ENCODE measurements around the gene RLN3. TPM values are rescaled to one million over a fixed set of nuclear protein-coding genes. Genes with fewer than 3 reads are reported as not detected.

The RLN3 gene
- total RNA-seq, 5 donors from 2014 or later (not counting 1 experiment from before 2014, with no cell fraction given): not detected

GRCh38 chr19:14073261-14073924 is 45.4 kb downstream of the RLN3 start:
- peak overlapping the region; percentile 75 to 90 for H3K4me3 ChIP-seq (ENCODE audit: control insufficient read depth in 1 of 2, extremely low read depth in 1 of 2, low read length in 1 of 2)
- under 1% methylated on average over 106 of the region's 106 CpGs for WGBS (ENCODE audit: insufficient coverage)
- no peaks in the 10 kb centered on the region for H3K9me3 Mint-ChIP-seq
- CTCF ChIA-PET: interaction anchor here in 1 of 2 donors (1.0 kb wide), 1 partner anchor 63 kb away, joined by 5 read pairs; the partner anchor contains the start of gene ASF1B
- no peaks in the 10 kb centered on the region for H3K36me3 Mint-ChIP-seq
- peak; percentile 79 to 82 (median 80) for ATAC-seq (replicated peaks in 1 of 4)
- H3K4me1 Mint-ChIP-seq: peaks cover 9 to 22% (median 19%) of the 10 kb centered on the region in 3 donors
- POLR2A ChIA-PET: interaction anchor here in 1 of 2 donors (1.1 kb wide), 1 partner anchor 15 kb away, joined by 3 read pairs; no protein-coding TSS in a partner anchor
- peak overlapping the region; percentile 88 to 97 (median 89) for H3K4me3 Mint-ChIP-seq
- no peaks in the 10 kb centered on the region for H3K27me3 Mint-ChIP-seq
- no peaks in the 10 kb centered on the region for H3K36me3 ChIP-seq (ENCODE audit: control insufficient read depth in 2 of 2, extremely low read depth in 1 of 2, insufficient read depth in 1 of 2, low read length in 1 of 2)
- peaks cover 0 to 17% of the 10 kb centered on the region in 2 experiments for H3K27me3 ChIP-seq (replicated peaks in 1 of 2; ENCODE audit: control insufficient read depth in 2 of 2, extremely low read depth in 1 of 2, insufficient read depth in 2 of 2, low read length in 1 of 2)
- peak overlapping the region in 1 of 2 donors; percentile 86 for H3K27ac Mint-ChIP-seq
- H3K27ac ChIP-seq (ENCODE audit: low read length): peak overlapping the region; percentile 66
- H3K4me1 ChIP-seq (ENCODE audit: control insufficient read depth in 1 of 2, extremely low read depth in 1 of 2, insufficient read depth in 2 of 2, low read length in 2 of 2): peaks cover 17 to 38% of the 10 kb centered on the region in 2 experiments
- H3K9me3 ChIP-seq: no peaks in the 10 kb centered on the region
- DNase-seq: peak; percentile 50 to 90 (median 71)

- Mint-ChIP-seq H3K9me3 (no peaks in the 10 kb centered on the region), H3K4me1 (peaks cover 9 to 22% (median 19%) of the 10 kb centered on the region in 3 donors), H3K4me3 (peak overlapping the region; percentile 88 to 97 (median 89)), H3K27ac (peak overlapping the region; percentile 82 to 86), H3K36me3 (no peaks in the 10 kb centered on the region), H3K27me3 (no peaks in the 10 kb centered on the region)
- peaks cover 17 to 38% of the 10 kb centered on the region in 2 experiments for H3K4me1 ChIP-seq (ENCODE audit: control insufficient read depth in 1 of 2, extremely low read depth in 1 of 2, insufficient read depth in 2 of 2, low read length in 2 of 2)
- peak overlapping the region; percentile 66 for H3K27ac ChIP-seq (ENCODE audit: low read length)
- peak in 3 of 35 experiments; percentile 26 to 38 (median 37) for DNase-seq
- 3% methylated on average over 36 of the region's 44 CpGs for WGBS (ENCODE audit: insufficient coverage)
- POLR2A ChIA-PET: interaction anchor here in 1 of 2 donors (1.1 kb wide), 1 partner anchor 15 kb away, joined by 3 read pairs; no protein-coding TSS in a partner anchor
- H3K36me3 ChIP-seq (ENCODE audit: control insufficient read depth in 2 of 2, extremely low read depth in 1 of 2, insufficient read depth in 1 of 2, low read length in 1 of 2): no peaks in the 10 kb centered on the region
- H3K4me3 ChIP-seq (ENCODE audit: control insufficient read depth in 1 of 2, extremely low read depth in 1 of 2, low read length in 1 of 2): peak overlapping the region; percentile 75 to 90
- CTCF ChIA-PET: interaction anchor here in 1 of 2 donors (1.0 kb wide), 1 partner anchor 63 kb away, joined by 5 read pairs; the partner anchor contains the start of gene ASF1B
- H3K9me3 ChIP-seq: no peaks in the 10 kb centered on the region
- H3K27me3 ChIP-seq (replicated peaks in 1 of 2; ENCODE audit: control insufficient read depth in 2 of 2, extremely low read depth in 1 of 2, insufficient read depth in 2 of 2, low read length in 1 of 2): peaks cover 0 to 15% of the 10 kb centered on the region in 2 experiments
- ATAC-seq (replicated peaks in 1 of 4): peak; percentile 3 to 23 (median 12)
Measured at GRCh38 chr19:14073925-14074838, 46.2 kb downstream of the RLN3 start.

GRCh38 chr19:14078411-14078810 is 50.5 kb downstream of the RLN3 start:
- peaks cover 24 to 41% of the 10 kb centered on the region in 2 experiments for H3K4me1 ChIP-seq (ENCODE audit: control insufficient read depth in 1 of 2, extremely low read depth in 1 of 2, insufficient read depth in 2 of 2, low read length in 2 of 2)

More at GRCh38 chr19:14078411-14078810, 50.5 kb downstream of the RLN3 start:
- DNase-seq (no peak), ATAC-seq (replicated peaks in 1 of 4) (no peak)
- H3K27me3 Mint-ChIP-seq: no peaks in the 10 kb centered on the region
- ChIA-PET CTCF (interaction anchor here (0.6 to 1.3 kb wide), 5 partner anchors 17 to 553 kb away, joined by 3 to 7 read pairs (median 5); partner anchors contain the start of gene ASF1B (in 1 of the 2)), POLR2A (no interaction called here)
- Histone ChIP-seq H3K27me3 (replicated peaks in 1 of 2; ENCODE audit: control insufficient read depth in 2 of 2, extremely low read depth in 1 of 2, insufficient read depth in 2 of 2, low read length in 1 of 2) (no peaks in the 10 kb centered on the region), H3K4me3 (ENCODE audit: control insufficient read depth in 1 of 2, extremely low read depth in 1 of 2, low read length in 1 of 2) (no peak overlapping the region), H3K36me3 (ENCODE audit: control insufficient read depth in 2 of 2, extremely low read depth in 1 of 2, insufficient read depth in 1 of 2, low read length in 1 of 2) (no peaks in the 10 kb centered on the region), H3K27ac (ENCODE audit: low read length) (no peak overlapping the region), H3K9me3 (no peaks in the 10 kb centered on the region)
- H3K4me1 Mint-ChIP-seq: peaks cover 30 to 39% (median 36%) of the 10 kb centered on the region in 3 donors
- no peak overlapping the region for H3K4me3 Mint-ChIP-seq
- H3K9me3 Mint-ChIP-seq: no peaks in the 10 kb centered on the region
- H3K36me3 Mint-ChIP-seq: no peaks in the 10 kb centered on the region
- no CpG with 5 or more reads among the region's 2 CpGs for WGBS (ENCODE audit: insufficient coverage)
- H3K27ac Mint-ChIP-seq: no peak overlapping the region

Other genes with a start within 250 kb of the RLN3 start
- 1 to 10 TPM; 5.4 to 9.8 (median 9.0) TPM for gene ZSWIM4, start 232.7 kb upstream of the RLN3 start, total RNA-seq
- 1 to 10 TPM in 3 of 5 donors, under 1 TPM in 1, not detected in 1; 0.85 to 2.3 (median 1.5) TPM for gene NANOS3, start 151.0 kb upstream of the RLN3 start, total RNA-seq
- gene BRME1, start 122.0 kb upstream of the RLN3 start, total RNA-seq: 1 to 10 TPM; 1.3 to 3.6 (median 1.7) TPM
- 10 to 100 TPM; 25.9 to 41.3 (median 37.4) TPM for gene CC2D1A, start 121.9 kb upstream of the RLN3 start, total RNA-seq
- gene PODNL1, start 89.7 kb upstream of the RLN3 start, total RNA-seq: under 1 TPM in 1 of 5 donors, not detected in 4; 0.09 TPM
- 100 to 1,000 TPM in 3 of 5 donors, 10 to 100 TPM in 2; 67.3 to 118 (median 110) TPM for gene DCAF15, start 75.6 kb upstream of the RLN3 start, total RNA-seq
- 10 to 100 TPM; 18.4 to 27.1 (median 23.1) TPM for gene RFX1, start 21.8 kb upstream of the RLN3 start, total RNA-seq
- 10 to 100 TPM; 44.2 to 82.4 (median 66.5) TPM for gene IL27RA, start 3.6 kb downstream of the RLN3 start, total RNA-seq
- gene PALM3, start 33.9 kb downstream of the RLN3 start, total RNA-seq: under 1 TPM in 2 of 5 donors, not detected in 3; 0.16 to 0.39 TPM
- gene MISP3, start 44.6 kb downstream of the RLN3 start, total RNA-seq: 1 to 10 TPM in 3 of 5 donors, under 1 TPM in 2; 0.28 to 2.0 (median 1.1) TPM
- under 1 TPM in 3 of 5 donors, not detected in 2; 0.53 to 0.98 (median 0.58) TPM for gene C19orf67, start 57.6 kb downstream of the RLN3 start, total RNA-seq
- gene SAMD1, start 62.6 kb downstream of the RLN3 start, total RNA-seq: 10 to 100 TPM; 38.9 to 75.0 (median 59.2) TPM
- 10 to 100 TPM; 43.0 to 53.5 (median 48.9) TPM for gene PRKACA, start 89.6 kb downstream of the RLN3 start, total RNA-seq
- 1 to 10 TPM; 2.6 to 4.4 (median 3.3) TPM for gene ASF1B, start 108.4 kb downstream of the RLN3 start, total RNA-seq
- 10 to 100 TPM; 19.9 to 31.2 (median 28.0) TPM for gene ADGRL1, start 178.0 kb downstream of the RLN3 start, total RNA-seq